ENCODE measurements around the gene LAMA5. TPM values are rescaled to one million over a fixed set of nuclear protein-coding genes. Genes with fewer than 3 reads are reported as not detected.

Gene LAMA5
- polyA plus RNA-seq, 1 donor (not counting 4 experiments of a cell fraction or from before 2014, with no cell fraction given) = 8.7 TPM

GRCh38 chr20:62280303-62280702 lies 86.8 kb downstream of the LAMA5 start:
- H3K4me1 ChIP-seq (ENCODE audit: control insufficient read depth, extremely low read depth, insufficient read depth, low read length) = no peaks in the 10 kb centered on the region
- H4K20me1 ChIP-seq (ENCODE audit: control insufficient read depth, extremely low read depth, insufficient read depth, low read length) = no peaks in the 10 kb centered on the region
- dilution Hi-C loops (cut with MboI; ENCODE audit: extremely low pct_ligation_motif_present, low sequenced_read_pairs) = no loop called here
- H3K9me1 ChIP-seq (ENCODE audit: control insufficient read depth, extremely low read depth, insufficient read depth, low read length) = peaks cover 3% of the 10 kb centered on the region
- no peak overlapping the region for H3K4me3 ChIP-seq (ENCODE audit: control insufficient read depth in 2 of 3, extremely low read depth in 1 of 3, insufficient read depth in 2 of 3, low read depth in 1 of 3, low read length in 3 of 3)
- no peak overlapping the region for H3K27ac ChIP-seq (ENCODE audit: control insufficient read depth, insufficient read depth, low read length)
- TF ChIP-seq EZH2 (IDR thresholded peaks at IDR 0.05; ENCODE audit: low read length) (no peak), CTCF (optimal IDR thresholded peaks at IDR 0.05 in 1 of 3, IDR thresholded peaks at IDR 0.05 in 1 of 3, conservative IDR thresholded peaks at IDR 0.05 in 1 of 3; ENCODE audit: extremely low read depth in 1 of 3, insufficient read depth in 2 of 3, low read length in 3 of 3) (no peak)
- H3K27me3 ChIP-seq (ENCODE audit: control insufficient read depth, extremely low read depth, insufficient read depth, low read length) = no peaks in the 10 kb centered on the region
- DNase-seq (ENCODE audit: low read depth, low spot score) (no peak), FAIRE-seq (no peak)
- H2AFZ ChIP-seq (ENCODE audit: control insufficient read depth, low read length) = no peak overlapping the region
- no peaks in the 10 kb centered on the region for H3K9me3 ChIP-seq (ENCODE audit: control insufficient read depth, low read depth, low read length)
- H3K79me2 ChIP-seq (ENCODE audit: control insufficient read depth, insufficient read depth, low read length) = no peaks in the 10 kb centered on the region
- no peak overlapping the region for H3K9ac ChIP-seq (ENCODE audit: control insufficient read depth, extremely low read depth, insufficient read depth, low read length)
- peaks cover 32% of the 10 kb centered on the region in 2 experiments for H3K36me3 ChIP-seq (ENCODE audit: control insufficient read depth in 2 of 2, extremely low read depth in 1 of 2, insufficient read depth in 2 of 2, low read length in 2 of 2)
- no peak overlapping the region for H3K4me2 ChIP-seq (ENCODE audit: control insufficient read depth, extremely low read depth, insufficient read depth, low read depth, low read length)

GRCh38 chr20:62277253-62277652 lies 89.9 kb downstream of the LAMA5 start:
- no peaks in the 10 kb centered on the region for H3K9me3 ChIP-seq (ENCODE audit: control insufficient read depth, low read depth, low read length)
- H3K36me3 ChIP-seq (ENCODE audit: control insufficient read depth in 2 of 2, extremely low read depth in 1 of 2, insufficient read depth in 2 of 2, low read length in 2 of 2) = peaks cover 21 to 37% of the 10 kb centered on the region in 2 experiments
- H2AFZ ChIP-seq (ENCODE audit: control insufficient read depth, low read length) = no peak overlapping the region
- dilution Hi-C loops (cut with MboI; ENCODE audit: extremely low pct_ligation_motif_present, low sequenced_read_pairs) = no loop called here
- no peak for TF ChIP-seq EZH2 (IDR thresholded peaks at IDR 0.05; ENCODE audit: low read length)
- TF ChIP-seq CTCF (optimal IDR thresholded peaks at IDR 0.05 in 1 of 3, IDR thresholded peaks at IDR 0.05 in 1 of 3, conservative IDR thresholded peaks at IDR 0.05 in 1 of 3; ENCODE audit: extremely low read depth in 1 of 3, insufficient read depth in 2 of 3, low read length in 3 of 3) = no peak
- DNase-seq (ENCODE audit: low read depth, low spot score) (no peak), FAIRE-seq (no peak)
- H3K9me1 ChIP-seq (ENCODE audit: control insufficient read depth, extremely low read depth, insufficient read depth, low read length) = peaks cover 3% of the 10 kb centered on the region
- no peaks in the 10 kb centered on the region for H4K20me1 ChIP-seq (ENCODE audit: control insufficient read depth, extremely low read depth, insufficient read depth, low read length)
- H3K4me3 ChIP-seq (ENCODE audit: control insufficient read depth in 2 of 3, extremely low read depth in 1 of 3, insufficient read depth in 2 of 3, low read depth in 1 of 3, low read length in 3 of 3) = no peak overlapping the region
- H3K9ac ChIP-seq (ENCODE audit: control insufficient read depth, extremely low read depth, insufficient read depth, low read length) = no peak overlapping the region
- no peak overlapping the region for H3K27ac ChIP-seq (ENCODE audit: control insufficient read depth, insufficient read depth, low read length)
- no peaks in the 10 kb centered on the region for H3K79me2 ChIP-seq (ENCODE audit: control insufficient read depth, insufficient read depth, low read length)
- no peaks in the 10 kb centered on the region for H3K4me1 ChIP-seq (ENCODE audit: control insufficient read depth, extremely low read depth, insufficient read depth, low read length)
- H3K4me2 ChIP-seq (ENCODE audit: control insufficient read depth, extremely low read depth, insufficient read depth, low read depth, low read length) = no peak overlapping the region
- no peaks in the 10 kb centered on the region for H3K27me3 ChIP-seq (ENCODE audit: control insufficient read depth, extremely low read depth, insufficient read depth, low read length)

Data from keratinocyte (primary cell).